Suppressor macrophage treated with lipopolysaccharide for 1 hour (primary cell): ENCODE measurements around the gene ZFP69B.

ENCODE experiments used
- DNase-seq, 3 donors: peaks; one replicate each; pipeline ENCODE4 v3.0.0-alpha.2; 2020 to 2022

The ZFP69B gene

DNA sequence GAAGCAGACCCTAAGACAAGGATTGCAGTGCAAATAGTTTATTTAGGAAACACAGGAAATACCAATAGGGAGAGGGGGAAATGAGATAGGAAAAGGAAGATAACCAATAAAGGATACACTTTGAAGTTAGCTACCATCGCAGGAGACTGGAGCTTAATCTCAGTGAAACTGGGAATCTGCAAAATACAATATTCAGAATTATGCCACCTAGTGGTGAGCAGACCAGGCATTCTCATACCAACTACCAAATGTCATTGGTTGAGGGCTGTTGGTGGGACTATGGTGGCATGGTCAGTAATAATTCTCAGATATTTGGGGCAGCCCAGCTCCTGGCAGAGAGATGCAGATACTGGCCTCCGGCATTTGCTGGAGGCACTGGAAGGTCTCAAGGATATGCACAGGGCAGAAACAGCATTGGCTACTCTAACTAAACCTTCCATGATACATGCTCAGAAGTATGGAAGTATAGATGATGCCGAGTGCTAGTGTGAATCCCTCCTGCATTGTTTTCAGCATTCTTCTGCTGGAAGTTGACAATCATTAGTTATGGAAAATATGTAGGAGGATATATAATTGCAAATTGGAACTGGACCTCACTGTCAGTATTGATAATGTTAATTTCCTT is 11.8 kb upstream of the ZFP69B start:
- peak; percentile 52 to 68 (median 57) for DNase-seq

DNA sequence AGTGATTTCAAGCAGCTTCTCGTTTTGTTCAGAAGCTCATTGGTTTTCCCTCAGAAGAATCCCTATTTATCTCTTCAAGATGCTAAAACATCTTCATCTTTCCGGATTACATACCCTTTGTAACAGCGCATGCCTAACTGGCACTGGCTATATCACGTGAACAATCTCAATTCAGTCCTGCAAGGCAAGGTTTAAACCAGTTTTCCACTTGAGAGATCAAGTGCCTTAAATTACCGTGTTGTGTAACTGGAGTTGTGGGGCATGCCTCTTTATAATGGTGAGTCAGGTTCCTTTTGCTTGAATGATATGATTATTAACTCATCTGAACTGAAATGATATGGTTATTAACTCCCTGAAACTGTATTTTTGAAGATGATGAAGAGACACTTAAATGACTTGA is 11.0 kb upstream of the ZFP69B start:
- no peak for DNase-seq

DNA sequence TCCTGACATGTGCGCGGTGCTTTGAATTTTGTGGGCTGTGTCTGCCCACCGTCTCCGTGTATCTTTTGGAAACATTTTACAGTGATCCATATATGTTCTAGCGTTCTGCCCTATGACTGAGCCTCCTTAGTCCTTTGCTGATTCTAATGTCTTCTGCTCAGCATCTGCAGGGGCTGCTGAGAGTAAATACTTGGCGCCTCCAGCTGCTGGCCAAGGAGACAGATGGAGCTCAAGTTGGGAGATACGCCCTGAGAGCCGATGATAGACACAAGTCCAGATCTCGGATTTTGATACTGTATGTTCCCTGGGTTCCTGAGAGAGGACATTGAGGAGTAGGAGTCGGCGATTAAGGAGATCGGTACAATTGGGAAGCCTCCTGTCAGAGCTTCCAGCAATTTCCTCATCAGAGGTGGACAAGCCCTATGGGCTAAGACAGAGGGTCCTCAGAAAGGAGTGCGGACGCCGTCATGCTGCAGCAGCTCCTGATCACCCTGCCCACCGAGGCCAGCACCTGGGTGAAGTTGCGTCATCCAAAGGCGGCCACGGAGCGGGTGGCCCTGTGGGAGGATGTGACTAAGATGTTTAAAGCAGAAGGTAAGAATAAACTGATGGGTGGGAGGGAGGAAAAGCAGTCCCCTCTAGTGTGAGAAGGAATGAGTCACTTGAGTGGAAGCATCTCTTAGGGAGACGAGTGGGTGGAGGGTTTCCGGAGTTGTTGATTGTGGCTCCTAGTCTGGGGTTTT is 390 bp downstream of the ZFP69B start:
- DNase-seq, result peak; percentile 74 to 86 (median 79)

DNA sequence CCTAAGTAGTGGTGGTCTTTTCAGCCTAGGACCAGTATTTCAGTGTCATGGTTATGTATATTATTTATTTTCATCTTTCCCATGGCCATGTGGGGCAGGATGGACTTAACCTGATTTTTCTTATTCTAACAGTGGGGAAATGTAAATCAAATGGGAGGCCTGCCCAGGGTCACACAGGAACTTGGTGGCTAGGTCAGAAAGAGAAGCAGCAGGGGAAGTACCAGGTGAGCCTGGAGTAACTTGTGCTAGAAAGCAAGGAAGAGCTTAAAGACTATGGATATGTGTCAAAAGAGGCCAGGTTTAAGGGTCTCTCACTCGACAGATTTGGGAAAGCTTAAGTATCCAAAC is 936 bp downstream of the ZFP69B start:
- no peak for DNase-seq

DNA sequence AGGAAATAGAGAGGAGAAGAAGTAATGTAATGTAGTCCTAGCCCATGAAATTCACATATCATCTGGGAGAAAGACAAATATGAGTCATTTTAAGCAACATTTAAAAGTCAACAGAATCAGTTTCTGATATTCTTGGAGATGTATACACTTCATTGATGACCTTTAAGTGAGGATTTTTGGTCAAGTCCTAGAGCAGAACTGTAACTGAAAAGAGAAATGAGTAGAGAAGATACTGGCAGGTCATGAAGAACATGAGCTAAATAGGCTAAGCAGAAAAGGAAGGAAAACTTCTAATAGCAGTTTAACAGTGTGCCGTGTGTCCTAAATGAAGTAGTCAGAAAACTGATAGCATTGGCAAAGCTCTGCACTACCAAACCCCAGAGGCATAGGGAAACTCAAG is 4.6 kb downstream of the ZFP69B start:
- DNase-seq, result no peak

DNA sequence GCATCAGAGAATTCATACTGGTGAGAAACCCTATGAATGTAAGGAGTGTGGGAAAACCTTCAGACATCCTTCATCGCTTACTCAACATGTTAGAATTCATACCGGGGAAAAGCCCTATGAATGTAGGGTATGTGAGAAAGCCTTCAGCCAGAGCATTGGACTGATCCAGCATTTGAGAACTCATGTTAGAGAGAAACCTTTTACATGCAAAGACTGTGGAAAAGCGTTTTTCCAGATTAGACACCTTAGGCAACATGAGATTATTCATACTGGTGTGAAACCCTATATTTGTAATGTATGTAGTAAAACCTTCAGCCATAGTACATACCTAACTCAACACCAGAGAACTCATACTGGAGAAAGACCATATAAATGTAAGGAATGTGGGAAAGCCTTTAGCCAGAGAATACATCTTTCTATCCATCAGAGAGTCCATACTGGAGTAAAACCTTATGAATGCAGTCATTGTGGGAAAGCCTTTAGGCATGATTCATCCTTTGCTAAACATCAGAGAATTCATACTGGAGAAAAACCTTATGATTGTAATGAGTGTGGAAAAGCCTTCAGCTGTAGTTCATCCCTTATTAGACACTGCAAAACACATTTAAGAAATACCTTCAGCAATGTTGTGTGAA is 12.8 kb downstream of the ZFP69B start:
- DNase-seq, result peak in 1 of 3 donors; percentile 7

DNA sequence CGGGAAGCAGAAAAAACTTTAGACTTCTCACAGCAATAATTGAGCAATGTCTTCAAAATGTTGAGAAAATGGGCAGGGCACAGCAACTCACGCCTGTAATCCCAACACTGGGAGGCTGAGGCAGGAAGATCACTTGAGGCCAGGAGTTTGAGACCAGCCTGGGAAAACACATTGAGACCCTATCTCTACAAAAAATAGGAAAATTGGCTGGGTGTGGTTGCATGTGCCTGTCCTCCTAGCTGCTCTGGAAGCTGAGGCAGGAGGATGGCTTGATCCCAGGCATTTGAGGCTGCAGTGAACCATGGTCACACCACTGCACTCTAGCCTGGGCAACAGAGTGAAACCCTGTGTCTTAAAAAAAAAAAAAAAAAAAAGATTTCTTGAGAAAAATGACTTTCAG is 19.1 kb downstream of the ZFP69B start:
- DNase-seq, result no peak

DNA sequence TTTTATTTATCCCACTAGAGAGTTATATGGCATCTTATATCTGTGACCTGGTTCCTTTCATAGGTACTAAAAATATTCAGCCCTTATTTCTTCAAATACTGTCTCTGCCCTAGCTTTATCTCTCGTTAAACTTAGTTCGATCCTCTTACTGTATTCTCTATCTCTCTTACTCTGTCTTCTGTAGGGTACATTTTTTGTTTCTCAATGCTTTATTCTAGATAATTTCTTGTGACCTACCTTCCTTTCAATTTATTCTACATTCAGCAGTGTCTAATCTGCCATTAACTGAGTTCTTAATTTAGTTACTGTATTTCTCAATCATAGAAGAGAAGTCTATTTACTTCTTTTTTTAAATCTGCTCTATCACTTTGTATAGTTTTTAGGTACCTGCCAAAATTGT is 25.0 kb downstream of the ZFP69B start:
- DNase-seq, result no peak

DNA sequence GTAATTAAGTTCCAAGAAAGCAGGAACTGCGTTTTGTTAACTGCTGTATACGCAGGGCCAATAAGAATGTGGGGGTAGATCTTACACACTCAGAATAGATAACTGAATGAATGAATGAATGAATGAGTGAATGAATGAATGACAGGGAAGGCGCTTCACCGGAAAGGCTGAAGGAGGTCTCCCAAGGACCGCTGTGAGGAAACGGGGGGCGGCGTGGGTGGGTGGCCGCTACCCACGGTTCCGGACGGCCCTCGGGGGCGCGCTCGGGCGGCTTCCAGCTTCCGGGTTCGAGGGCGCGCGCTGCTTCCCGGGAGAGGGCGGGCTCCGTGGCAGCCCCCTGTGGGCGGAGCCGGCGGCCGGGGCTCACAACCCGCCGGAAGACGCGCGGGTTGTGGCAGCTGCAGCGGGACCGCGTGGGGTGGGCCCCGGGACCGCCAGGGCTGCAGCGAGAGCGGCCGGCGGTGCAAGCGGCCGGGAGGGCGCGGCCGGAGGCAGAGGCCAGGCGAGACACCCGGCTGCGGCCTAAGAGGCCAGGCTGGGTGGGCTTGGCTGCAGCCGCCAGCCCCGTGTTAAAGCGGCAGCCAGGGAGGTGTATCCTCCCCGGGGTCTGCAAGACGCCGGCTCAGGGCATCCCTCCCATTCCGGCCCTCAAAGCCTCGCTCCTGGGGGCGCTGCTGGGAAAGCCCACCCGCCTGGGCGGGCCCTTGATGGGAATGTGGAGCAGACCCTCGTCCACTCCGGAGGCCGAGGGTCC is 26.8 kb downstream of the ZFP69B start, which contains the start of gene ZFP69:
TSS of gene ZFP69 (plus strand) at position 367 of the 754 bp plus-strand sequence. CDS start 2,072 bp downstream, outside the sequence.
- DNase-seq, result peak; percentile 69 to 91 (median 84)

DNA sequence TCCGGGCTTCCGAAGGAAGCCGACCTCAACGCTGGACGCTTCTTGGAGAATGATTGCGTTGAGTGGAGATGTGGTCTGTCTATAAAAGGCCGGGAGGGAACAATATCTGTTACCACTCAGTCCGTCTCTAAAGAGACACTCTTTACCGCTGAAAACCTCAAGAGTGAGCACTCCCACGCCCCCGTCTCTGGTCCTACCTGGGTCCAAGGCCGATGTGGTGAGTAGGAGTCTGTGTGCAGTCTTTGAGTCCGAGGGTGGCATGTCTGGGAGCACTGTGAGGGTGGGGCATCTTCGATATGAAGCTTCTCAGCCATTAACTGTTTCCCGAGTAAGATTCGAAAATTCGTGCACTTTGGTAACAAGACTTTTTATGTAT is 27.4 kb downstream of the ZFP69B start:
- DNase-seq, result peak in 2 of 3 donors; percentile 9 to 10

DNA sequence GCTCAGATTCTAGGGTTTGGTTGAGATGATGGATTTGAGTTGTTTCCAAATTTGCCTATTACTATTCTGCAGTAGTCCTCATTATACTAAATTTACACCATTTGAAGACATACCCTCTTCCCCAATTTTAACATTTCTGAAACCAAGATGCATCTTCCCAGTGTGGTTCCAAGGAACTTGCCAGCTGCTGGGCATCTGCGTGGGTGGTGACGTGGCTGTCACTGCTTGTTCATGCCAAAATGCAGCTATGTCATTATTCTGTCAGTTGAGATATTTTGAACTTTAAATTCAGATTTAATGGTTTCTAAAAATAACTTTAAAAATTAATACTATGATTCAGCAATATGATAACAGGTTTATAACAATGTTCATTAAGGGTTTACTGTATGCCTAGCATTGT is 28.0 kb downstream of the ZFP69B start:
- peak; percentile 32 to 38 (median 32) for DNase-seq

DNA sequence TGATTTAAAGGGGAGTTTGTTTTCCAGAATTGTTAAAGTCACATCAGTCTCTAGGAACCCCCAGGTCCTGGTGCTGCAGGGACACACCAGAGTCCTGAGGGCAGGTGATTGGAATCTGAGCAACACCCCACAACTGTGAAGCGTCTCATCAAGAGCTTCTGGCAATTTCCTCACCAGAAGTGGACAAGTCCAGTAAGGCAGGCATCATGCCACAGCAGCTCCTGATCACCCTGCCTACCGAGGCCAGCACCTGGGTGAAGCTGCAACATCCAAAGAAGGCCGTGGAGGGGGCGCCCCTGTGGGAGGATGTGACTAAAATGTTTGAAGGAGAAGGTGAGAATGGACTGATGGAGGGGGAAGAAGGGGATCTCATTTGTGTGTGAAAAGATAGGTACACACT is 28.9 kb downstream of the ZFP69B start:
- no peak for DNase-seq

DNA sequence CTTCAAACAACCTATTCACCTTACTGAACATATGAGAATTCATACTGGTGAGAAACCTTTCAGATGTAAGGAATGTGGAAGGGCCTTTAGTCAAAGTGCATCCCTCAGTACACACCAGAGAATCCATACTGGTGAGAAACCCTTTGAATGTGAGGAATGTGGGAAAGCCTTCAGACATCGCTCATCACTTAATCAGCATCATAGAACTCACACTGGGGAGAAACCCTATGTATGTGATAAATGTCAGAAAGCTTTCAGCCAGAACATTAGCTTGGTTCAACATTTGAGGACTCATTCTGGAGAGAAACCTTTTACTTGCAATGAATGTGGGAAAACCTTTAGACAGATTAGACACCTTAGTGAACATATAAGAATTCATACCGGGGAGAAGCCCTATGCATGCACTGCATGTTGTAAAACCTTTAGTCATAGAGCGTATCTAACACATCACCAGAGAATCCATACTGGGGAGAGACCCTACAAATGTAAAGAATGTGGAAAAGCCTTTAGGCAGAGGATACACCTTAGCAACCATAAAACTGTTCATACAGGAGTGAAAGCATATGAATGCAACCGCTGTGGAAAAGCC is 45.1 kb downstream of the ZFP69B start:
- DNase-seq, result no peak

DNA sequence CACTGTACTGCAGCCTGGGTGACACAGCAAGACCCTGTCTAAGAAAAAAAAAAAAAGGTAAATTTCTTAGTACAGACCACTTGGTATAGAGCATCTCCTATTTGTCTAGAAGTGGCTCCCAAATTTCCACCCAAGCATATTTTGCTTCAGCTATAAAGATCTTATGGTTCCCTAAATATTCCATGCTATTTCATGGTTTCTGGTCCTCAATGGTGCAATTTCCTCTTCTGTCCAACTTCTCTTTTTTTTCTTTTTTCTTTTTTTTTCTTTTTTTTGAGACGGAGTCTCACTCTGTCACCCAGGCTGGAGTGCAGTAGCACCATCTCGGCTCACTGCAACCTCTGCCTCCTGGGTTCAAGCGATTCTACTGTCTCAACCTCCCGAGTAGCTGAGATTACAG is 52.4 kb downstream of the ZFP69B start:
- peak; percentile 10 to 44 (median 44) for DNase-seq

DNA sequence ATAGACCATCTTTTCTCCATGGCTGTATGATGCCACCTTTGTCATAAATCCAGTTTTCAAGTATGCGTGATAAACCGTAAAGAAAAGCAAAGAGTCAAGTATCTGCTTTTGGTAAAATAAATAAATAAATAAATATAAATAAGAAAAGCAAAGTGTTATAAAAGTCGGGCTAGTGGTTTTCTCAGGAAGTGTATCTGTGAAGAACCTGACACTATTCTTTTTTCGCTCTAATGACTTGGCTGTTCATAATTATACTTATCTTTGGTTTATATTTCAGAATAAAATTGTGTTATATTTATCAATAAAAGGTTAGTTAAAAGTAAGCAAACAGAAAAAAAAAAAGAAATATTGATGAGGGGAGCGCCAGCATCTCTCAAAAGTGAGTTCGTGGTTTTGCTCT is 57.7 kb downstream of the ZFP69B start:
- DNase-seq, result no peak

DNA sequence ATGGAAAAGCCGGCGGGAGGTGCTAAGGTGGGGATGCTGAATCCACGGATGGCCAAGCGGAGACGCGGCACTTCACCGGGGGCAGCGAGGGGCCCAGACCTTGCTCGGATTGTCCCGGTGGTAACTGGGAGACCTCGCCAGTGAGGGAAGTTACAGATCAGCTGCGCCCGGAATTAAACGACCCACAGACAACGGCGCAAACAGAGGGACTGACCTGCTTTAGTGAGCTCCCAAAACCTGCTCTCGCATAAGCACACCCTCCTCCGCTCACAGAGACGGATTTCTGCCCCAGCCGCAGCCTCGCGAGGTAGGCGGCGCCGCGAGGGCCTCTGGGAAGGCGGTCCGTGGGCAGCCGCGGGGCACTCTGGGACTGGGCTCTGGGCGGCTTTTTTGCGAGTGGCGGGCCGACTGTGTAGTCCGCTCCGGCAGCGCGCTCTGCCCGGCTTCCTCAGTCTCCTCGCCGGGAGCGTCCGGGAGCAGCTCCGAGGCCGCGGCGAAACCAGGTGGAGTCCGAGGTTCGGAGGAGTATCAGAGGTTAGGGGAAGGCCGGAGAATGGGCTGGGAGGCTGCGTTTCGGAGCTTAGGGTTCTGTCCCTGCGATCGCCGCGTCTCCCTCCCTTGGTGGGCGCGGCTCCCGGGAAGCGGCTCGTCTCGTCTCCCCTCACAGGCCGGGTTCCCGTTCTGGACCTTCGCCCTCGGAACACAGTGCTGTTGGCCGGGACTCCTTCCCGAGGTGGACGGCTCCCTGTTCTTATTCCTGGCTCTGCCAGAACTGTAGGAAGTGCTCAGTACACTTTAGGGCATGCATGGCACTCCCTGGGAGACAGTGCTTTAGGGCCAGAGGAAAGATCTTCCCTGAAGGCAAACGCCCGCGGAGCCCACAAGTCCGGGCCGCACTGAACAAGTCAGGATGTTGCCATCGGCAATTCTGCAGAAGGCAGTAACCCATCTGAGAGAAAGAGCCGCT is 58.4 kb downstream of the ZFP69B start, which contains the start of gene EXO5:
TSS of gene EXO5 (plus strand) at position 393 of the 967 bp plus-strand sequence. CDS start 5,778 bp downstream, outside the sequence.
- peak; percentile 80 to 92 (median 89) for DNase-seq
